SH-SY5Y (cell line): Measurements from ENCODE around the gene SHISA4.

Experiments used
- GATA2 ChIP-seq: IDR thresholded peaks from 2 replicates; pipeline ENCODE4 v1.6.1; 2011; ENCODE audit warnings: mild to moderate bottlenecking, low read depth, low read length
- GATA3 ChIP-seq: IDR thresholded peaks from 2 replicates; pipeline ENCODE4 v1.6.1; 2011; ENCODE audit warnings: low read depth, mild to moderate bottlenecking, low read length, moderate library complexity

Gene SHISA4

GRCh38 chr1:201904579-201904978 lies 15.9 kb downstream of the SHISA4 start:
- TF ChIP-seq GATA2 (no peak), GATA3 (no peak)

GRCh38 chr1:201905234-201905890 lies 16.7 kb downstream of the SHISA4 start:
- TF ChIP-seq GATA2 (no peak), GATA3 (no peak)

GRCh38 chr1:201906336-201906735 lies 17.6 kb downstream of the SHISA4 start:
- TF ChIP-seq GATA2 (no peak), GATA3 (no peak)

GRCh38 chr1:201907621-201908020 lies 18.9 kb downstream of the SHISA4 start:
- TF ChIP-seq GATA2 = no peak
- TF ChIP-seq GATA3 = no peak

- no peak for TF ChIP-seq GATA2
- no peak for TF ChIP-seq GATA3
Observed at GRCh38 chr1:201911826-201912571, 23.3 kb downstream of the SHISA4 start.

- no peak for TF ChIP-seq GATA3
- TF ChIP-seq GATA2 = no peak
Observed at GRCh38 chr1:201912832-201913231, 24.1 kb downstream of the SHISA4 start.

- TF ChIP-seq GATA3 = no peak
- no peak for TF ChIP-seq GATA2
Observed at GRCh38 chr1:201914456-201915235, 25.9 kb downstream of the SHISA4 start.

- TF ChIP-seq GATA3 (no peak), GATA2 (peak; percentile 99)
Observed at GRCh38 chr1:201916649-201917249, 28.1 kb downstream of the SHISA4 start.

- TF ChIP-seq GATA3 (no peak), GATA2 (no peak)
Observed at GRCh38 chr1:201917362-201918033, 28.8 kb downstream of the SHISA4 start.

GRCh38 chr1:201918343-201918742 lies 29.6 kb downstream of the SHISA4 start:
- no peak for TF ChIP-seq GATA2
- no peak for TF ChIP-seq GATA3

GRCh38 chr1:201921952-201922558 lies 33.4 kb downstream of the SHISA4 start:
- TF ChIP-seq GATA2 = no peak
- no peak for TF ChIP-seq GATA3

GRCh38 chr1:201925301-201925567 lies 36.5 kb downstream of the SHISA4 start:
- TF ChIP-seq GATA3 = no peak
- no peak for TF ChIP-seq GATA2

GRCh38 chr1:201925981-201926645 lies 37.4 kb downstream of the SHISA4 start:
- no peak for TF ChIP-seq GATA2
- TF ChIP-seq GATA3 = no peak
